Measurements from ENCODE around the gene MTARC2. TPM values are rescaled to one million over a fixed set of nuclear protein-coding genes. Genes with fewer than 3 reads are reported as not detected.

MTARC2 gene
- total and polyA plus RNA-seq, 2 of the 13 experiments (the other 11 are each of a cell fraction or from before 2014, with no cell fraction given): 8.5 to 10.1 TPM

- TF ChIP-seq ZFP36L1 (CRISPR knock-in tag; IDR thresholded peaks at IDR 0.05): no peak
- no peak for TF ChIP-seq YEATS2 (CRISPR knock-in tag; IDR thresholded peaks at IDR 0.05; ENCODE audit: borderline replicate concordance)
- TF ChIP-seq ISL2 (CRISPR knock-in tag; IDR thresholded peaks at IDR 0.05): 0 out of 2 replicates have a peak, but pooled peaks have one; percentile 35
- TF ChIP-seq TGIF2 (CRISPR knock-in tag; IDR thresholded peaks at IDR 0.05): no peak
- no peak for TF ChIP-seq TIGD3 (CRISPR knock-in tag; IDR thresholded peaks at IDR 0.05; ENCODE audit: borderline replicate concordance)
- no peak for TF ChIP-seq HMG20B (CRISPR knock-in tag; conservative IDR thresholded peaks at IDR 0.05)
- no peak for TF ChIP-seq E2F2 (CRISPR knock-in tag; IDR thresholded peaks at IDR 0.05; ENCODE audit: borderline replicate concordance)
- TF ChIP-seq GABPA (IDR thresholded peaks at IDR 0.05; ENCODE audit: low read depth, low read length): peak; percentile 41; the same call in 1 of the 2 replicates
- peak; percentile 88 for TF ChIP-seq GABPA (CRISPR knock-in tag; IDR thresholded peaks at IDR 0.05; ENCODE audit: low read depth)
- TF ChIP-seq ZFP91 (CRISPR knock-in tag; IDR thresholded peaks at IDR 0.05; ENCODE audit: borderline replicate concordance): 0 out of 2 replicates have a peak, but pooled peaks have one; percentile 23
- TF ChIP-seq MLLT10 (CRISPR knock-in tag; IDR thresholded peaks at IDR 0.05): no peak
- TF ChIP-seq RXRB (CRISPR knock-in tag; IDR thresholded peaks at IDR 0.05; ENCODE audit: borderline replicate concordance): peak; percentile 33; the same call in 1 of the 2 replicates
- TF ChIP-seq CTCF (CRISPR knock-in tag; IDR thresholded peaks at IDR 0.05): peak; percentile 91
- TF ChIP-seq E2F1 (CRISPR knock-in tag; IDR thresholded peaks at IDR 0.05): 0 out of 2 replicates have a peak, but pooled peaks have one; percentile 25
- TF ChIP-seq NRL (CRISPR knock-in tag; IDR thresholded peaks at IDR 0.05; ENCODE audit: borderline replicate concordance): no peak
- TF ChIP-seq KAT8 (CRISPR knock-in tag; IDR thresholded peaks at IDR 0.05): peak; percentile 78
- TF ChIP-seq STAT6 (CRISPR knock-in tag; IDR thresholded peaks at IDR 0.05; ENCODE audit: borderline replicate concordance): no peak
- no peak for TF ChIP-seq ZNF496 (CRISPR knock-in tag; IDR thresholded peaks at IDR 0.05; ENCODE audit: insufficient replicate concordance)
- TF ChIP-seq AGO1 (IDR thresholded peaks at IDR 0.05; ENCODE audit: low read depth, low read length, poor library complexity, severe bottlenecking): no peak
These were observed 15.0 kb upstream of the MTARC2 start (continued) for GRCh38 chr1:220733086-220733601.

All from HepG2 (cell line).